ENCODE results near the gene NWD2.
"Not testable (repeated sequence)": the region's sequence is repeated elsewhere in the genome, so short reads cannot be mapped to it uniquely, and the experiment has no call there.

The NWD2 gene

DNA sequence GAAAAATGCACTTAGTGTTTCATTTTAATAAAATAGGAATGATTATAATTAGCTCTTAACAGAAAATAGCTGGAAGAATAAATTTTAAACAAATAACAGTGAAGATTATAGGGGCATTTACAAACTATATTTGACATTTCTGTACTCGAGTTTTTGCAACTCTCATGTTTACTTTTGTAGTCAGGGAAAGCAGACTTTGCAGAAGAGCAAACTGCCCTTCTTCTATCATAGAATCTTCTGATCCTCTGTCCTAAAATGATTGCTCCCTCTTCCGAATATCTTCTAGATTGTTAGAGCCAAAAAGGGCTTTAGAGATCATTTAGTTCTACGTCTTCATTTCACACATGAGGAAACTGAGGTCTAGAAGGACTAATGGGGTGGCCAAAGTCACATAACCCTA is 222.7 kb downstream of the NWD2 start:
- no peak for DNase-seq (ENCODE audit: low spot score)

DNA sequence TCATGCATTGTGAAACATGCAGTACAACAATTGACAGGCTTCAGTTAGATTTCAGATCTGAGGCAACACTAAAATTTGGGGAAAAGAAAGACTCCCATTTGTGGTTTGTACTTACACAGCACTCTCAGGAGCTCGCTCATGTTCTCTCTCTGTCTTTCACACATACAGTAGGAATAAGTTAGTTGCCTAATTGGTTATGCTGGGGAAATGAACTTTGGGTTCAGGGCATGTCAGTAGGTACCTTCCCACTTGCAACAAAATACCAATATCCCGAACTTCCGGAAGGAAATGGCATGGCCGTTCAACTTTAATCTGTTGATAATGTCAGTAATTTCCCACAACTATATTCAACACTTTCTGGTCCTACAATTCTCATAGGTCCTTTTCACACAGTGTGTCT is 223.3 kb downstream of the NWD2 start:
- DNase-seq (ENCODE audit: low spot score): no peak

DNA sequence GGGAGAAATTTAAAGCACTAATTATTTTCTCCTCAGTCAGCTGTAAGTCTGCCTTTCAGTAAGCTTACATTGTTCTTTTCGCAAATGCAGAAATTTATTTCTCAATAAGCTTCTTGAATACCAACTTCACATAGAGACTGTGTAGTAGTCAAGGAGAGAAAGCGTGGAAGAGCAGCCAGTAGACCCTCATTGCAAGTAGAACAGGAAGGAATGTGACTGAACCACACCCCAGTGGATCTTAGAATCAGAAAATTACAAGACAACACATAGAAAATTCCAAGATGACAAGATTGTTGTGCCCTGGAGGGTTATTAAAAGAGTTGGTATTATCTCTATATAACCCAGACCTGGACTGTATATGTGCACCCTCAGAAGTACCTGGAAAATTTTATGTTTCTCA is 224.7 kb downstream of the NWD2 start:
- no peak for DNase-seq (ENCODE audit: low spot score)

DNA sequence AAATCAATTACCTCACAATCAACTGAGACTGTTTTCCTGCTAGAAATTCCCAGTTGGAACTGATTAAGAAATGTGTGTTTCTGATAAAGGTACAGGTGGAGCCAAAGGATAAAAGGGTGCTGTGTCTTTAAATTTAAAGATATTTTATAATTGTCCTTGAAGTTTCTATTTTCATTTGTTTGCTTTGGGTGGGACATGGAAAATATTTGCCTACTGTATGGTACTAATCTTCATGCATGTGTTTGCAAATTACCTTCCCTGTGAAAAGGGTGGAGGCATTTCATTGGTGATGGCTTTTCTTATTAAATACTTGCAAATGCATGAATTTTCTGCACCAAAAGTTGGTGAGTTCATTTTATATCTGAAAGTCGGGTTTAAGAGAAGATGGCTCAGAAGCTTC is 225.7 kb downstream of the NWD2 start:
- DNase-seq (ENCODE audit: low spot score): no peak

DNA sequence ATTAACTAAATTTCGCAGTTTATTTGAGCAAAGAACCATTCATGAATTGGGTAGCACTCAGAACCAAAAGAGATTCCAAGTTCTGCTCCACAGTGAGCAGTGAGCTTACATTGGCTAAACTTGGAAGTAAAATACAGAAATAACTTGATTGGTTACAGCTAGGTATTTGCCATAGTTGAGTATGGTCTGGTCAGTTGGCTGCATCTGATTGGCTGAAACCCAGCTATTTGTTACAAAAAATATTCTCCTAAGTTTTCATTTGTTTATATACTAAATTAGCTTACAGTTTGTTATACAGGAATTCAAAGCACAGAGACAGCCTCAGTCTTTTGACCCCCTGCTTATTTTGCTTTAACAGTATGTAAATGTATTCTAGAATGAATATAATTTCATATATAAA is 226.6 kb downstream of the NWD2 start:
- no peak for DNase-seq (ENCODE audit: low spot score)

DNA sequence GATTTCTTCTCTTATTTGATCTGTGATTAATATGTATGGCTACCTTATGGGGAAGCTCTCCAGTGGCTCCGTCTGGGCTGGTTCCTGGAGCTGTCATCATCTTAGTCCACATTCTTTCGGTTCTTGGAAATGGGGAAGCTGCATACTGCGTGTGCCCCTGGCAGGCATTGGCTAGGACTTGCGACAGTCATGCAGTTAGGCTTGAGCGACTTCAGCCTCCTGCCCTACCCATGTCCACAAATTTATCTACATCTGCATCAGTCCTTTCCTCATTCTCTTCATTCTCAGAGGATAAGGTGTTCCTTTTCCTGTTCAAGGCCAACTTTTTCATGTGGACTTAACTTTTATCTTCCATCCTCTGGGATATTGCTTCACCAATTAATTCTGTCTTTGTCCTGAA is 227.4 kb downstream of the NWD2 start:
- DNase-seq (ENCODE audit: low spot score): no peak

- no peak for DNase-seq (ENCODE audit: low spot score)
Observed at GRCh38 chr4:37473807-37474206, 229.3 kb downstream of the NWD2 start.

DNA sequence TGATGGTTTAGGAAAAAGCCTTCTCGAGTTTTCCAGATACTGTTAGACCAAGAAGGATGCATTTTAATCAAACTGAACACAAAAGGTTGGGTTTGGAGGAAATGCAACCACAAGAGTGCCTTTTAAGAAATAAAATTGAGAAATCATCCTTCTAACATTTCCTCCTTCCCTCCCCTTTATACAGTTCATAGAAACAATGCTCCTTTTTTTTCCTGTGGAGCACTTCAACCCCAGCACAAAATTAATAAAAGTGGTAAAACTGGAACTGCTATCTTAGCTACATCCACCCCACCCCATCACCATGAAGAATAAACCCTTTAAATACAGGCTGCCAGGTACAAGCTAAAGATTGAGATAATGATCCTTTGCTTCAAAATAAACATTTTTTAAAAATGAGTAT is 230.5 kb downstream of the NWD2 start:
- no peak for DNase-seq (ENCODE audit: low spot score)

DNA sequence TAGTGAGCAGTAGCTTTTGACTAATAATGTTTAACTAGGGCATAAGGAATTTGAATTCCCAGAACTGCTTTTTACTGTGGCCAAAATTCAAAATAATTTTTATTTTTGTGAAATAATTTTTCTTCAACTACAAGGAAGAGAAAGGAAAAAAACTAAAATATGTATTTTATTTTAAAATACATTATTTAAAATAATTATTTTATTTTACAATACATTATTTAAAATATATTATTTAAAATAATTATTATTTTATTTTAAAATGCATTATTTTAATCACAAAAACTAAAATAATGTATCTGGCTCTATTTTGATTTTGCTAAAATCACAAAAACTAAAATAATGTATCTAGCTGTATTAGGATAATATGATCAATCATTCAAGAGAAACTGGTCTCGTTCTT is 231.2 kb downstream of the NWD2 start:
- DNase-seq (ENCODE audit: low spot score): no peak

GRCh38 chr4:37476256-37476655 is 231.7 kb downstream of the NWD2 start:
- peak; percentile 3 for DNase-seq (ENCODE audit: low spot score)

- DNase-seq (ENCODE audit: low spot score): no peak
Observed at GRCh38 chr4:37476691-37477090, 232.1 kb downstream of the NWD2 start.

DNA sequence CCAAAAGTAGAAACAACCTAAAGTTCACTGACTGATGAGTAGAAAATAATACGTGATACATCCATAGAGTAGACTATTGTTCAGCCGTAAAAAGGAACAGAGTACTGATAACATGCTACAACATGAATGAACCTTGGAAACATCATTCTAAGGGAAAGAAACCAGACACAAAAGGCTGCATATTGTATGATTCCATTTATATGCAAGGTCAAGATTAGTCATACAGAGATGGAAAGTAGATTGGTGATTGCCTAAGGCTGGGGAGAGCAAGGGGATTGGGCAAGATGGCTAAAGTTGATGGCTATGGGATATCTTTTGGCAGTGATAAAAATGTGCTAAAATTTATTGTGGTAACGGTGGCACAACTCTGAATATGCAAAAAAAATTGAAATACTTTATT is 232.6 kb downstream of the NWD2 start:
- DNase-seq (ENCODE audit: low spot score): no peak

- no peak for DNase-seq (ENCODE audit: low spot score)
Observed at GRCh38 chr4:37478151-37478550, 233.6 kb downstream of the NWD2 start.

- DNase-seq (ENCODE audit: low spot score): no peak
Observed at GRCh38 chr4:37480509-37480908, 236.0 kb downstream of the NWD2 start.

DNA sequence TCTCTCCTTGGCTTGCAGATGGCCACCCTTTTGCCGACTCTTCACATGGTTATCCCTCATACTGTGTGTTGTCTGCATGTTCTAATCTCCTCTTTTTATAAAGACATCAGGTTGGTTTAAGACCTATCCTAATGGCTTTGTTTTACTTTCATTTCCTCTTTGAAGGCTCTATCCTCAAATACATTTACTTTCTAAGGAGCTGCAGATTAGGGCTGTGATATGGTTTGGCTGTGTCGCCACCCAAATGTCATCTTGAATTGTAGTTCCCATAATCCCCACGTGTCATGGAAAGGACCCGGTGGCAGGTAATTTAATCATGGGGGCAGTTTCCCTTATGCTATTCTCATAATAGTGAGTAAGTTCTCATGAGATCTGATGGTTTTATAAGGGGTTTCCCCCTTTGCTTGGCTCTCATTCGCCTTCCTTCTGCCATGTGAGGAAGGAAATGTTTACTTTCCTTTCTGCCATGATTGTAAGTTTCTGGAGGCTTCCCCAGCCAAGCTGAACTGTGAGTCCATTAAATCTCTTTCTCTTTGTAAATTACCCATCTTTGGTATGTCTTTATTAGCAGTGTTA is 237.1 kb downstream of the NWD2 start:
- DNase-seq (ENCODE audit: low spot score): no peak

DNA sequence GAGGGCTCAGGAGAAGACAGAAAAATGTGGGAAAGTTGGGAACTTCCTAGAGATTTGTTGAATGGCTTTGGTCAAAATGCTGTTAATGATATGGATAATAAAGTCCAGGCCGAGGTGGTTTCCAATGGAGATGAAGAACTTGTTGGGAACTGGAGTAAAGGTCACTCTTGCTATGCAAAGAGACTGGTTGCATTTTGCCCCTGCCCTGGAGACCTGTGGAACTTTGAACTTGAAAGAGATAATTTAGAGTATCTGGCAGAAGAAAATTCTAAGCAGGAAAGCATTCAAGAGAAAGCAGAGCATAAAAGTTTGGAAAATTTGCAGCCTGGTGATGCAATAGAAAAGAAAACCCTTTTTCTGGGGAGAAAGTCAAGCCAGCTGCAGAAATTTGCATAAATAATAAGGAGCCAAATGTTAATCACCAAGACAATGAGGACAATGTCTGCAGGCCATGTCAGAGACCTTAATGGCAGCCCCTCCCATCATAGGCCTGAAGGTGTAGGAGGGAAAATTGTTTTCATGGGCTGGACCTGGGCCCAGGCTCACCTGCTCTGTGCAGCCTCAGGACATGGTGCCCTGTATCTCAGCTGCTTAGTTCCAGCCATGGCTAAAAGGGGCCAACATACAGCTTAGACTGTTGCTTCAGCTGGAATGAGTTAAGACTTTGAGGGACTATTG is 237.8 kb downstream of the NWD2 start:
- no peak for DNase-seq (ENCODE audit: low spot score)

- DNase-seq (ENCODE audit: low spot score): no peak
Observed at GRCh38 chr4:37483610-37484009, 239.1 kb downstream of the NWD2 start.

DNA sequence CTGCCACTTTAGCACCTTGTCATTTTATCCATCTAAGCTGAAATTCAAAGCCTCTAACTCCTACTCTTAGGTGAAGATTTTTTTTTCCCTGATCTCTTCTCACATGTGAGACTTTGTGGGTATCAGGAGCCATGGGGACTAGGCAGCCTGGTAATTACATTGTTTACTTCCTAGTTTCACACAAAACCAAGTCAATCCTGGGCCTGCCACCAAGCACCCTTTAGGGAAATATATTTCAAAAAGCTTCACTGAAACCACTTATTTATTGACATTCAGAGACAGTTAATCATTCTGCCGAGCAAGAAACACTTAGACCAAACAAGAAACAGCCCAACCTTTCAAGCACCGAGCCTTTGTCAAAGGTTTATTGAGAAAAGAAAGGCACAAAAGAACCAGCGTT is 241.6 kb downstream of the NWD2 start:
- no peak for DNase-seq (ENCODE audit: low spot score)

- DNase-seq (ENCODE audit: low spot score): no peak
Observed at GRCh38 chr4:37487668-37488067, 243.1 kb downstream of the NWD2 start.

DNA sequence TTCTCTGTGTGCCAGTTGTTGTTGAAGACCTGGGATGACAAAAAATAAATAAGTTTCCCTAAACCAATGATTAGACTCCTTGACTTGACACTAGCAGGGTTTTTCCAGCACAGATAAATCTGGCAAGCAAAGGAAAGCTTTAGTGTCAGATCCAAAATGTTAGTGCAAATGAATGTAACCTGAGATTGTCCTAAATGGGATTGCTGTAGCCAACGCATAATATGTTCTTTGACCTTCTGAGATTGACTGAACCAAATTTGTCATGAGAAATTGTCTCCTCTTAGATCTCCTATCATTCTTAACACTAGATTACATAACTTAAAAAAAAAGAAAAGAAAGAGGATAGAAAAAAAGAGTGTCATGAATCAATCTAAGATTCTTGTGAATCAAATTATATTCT is 245.2 kb downstream of the NWD2 start:
- no peak for DNase-seq (ENCODE audit: low spot score)

DNA sequence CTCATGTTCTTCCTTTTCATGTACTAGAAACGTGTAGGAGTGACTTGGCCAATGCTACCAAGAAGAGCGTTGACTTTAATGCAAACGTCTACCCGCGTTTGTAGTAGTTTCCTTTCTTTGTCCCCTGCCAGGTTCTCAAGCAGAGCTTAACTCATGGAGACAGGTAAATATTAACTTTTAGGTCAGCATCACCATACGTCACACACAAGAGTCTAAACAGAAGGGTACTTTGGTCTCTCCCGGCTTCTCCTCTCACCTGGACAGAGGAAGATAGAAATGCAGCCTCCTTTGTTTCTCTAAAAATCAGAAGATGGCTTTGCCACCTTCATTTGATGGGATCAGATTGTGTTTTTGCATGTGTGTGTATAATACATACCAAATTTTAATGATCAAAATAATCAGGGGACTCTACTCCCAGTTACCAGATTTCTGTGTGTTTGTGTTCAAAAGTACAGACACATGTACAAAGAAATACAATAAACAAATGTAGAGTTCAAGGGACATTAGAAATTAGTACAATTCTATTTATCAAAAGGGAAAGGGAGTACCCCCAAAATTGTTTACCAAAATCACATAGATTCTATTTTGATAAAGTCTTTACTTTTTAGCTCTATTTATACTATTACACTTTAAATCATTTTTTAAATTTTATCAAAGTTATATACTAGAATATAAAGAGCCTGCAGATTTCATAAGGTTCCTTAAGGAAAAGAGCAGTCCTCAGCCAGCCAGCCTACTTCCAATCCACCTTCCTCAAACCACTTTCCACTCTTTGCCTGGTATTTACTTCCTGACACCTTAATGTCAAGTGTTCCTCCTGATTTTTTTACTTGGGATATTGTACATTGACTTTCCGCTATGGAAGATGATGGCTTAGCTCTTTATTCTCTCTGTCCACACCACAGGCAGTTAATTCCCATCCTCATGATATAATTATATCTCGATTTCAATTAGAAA is 246.1 kb downstream of the NWD2 start:
- no peak for DNase-seq (ENCODE audit: low spot score)

DNA sequence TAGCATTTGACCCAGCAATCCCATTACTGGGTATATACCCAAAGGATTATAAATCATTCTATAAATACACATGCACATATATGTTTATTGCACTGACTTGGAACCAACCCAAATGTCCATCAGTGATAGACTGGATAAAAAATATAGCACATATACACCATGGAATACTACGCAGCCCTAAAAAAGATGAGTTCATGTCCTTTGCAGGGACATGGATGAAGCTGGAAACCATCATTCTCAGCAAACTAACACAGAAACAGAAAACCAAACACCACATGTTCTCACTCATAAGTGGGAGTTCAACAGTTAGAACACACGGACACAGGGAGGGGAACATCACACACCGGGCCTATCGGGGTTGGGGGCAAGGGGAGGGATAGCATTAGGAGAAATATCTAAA is 250.8 kb downstream of the NWD2 start:
- DNase-seq (ENCODE audit: low spot score): not testable (repeated sequence)
